GM18873 (cell line): Measurements from ENCODE around the gene CDCA8.
"Not testable (repeated sequence)": the region's sequence is repeated elsewhere in the genome, so short reads cannot be mapped to it uniquely, and the experiment has no call there.

ENCODE experiments used
- ATAC-seq: cut with Tn5 transposase; IDR thresholded peaks from one replicate; pipeline ENCODE4 v1.9.1; 2021; ENCODE audit warnings: mild to moderate bottlenecking, moderate library complexity, moderate number of reproducible peaks; ENCODE audit not compliant: unreplicated experiment, low FRiP score

Gene CDCA8

GRCh38 chr1:37672136-37672870 lies 20.0 kb upstream of the CDCA8 start:
- ATAC-seq: no peak

DNA sequence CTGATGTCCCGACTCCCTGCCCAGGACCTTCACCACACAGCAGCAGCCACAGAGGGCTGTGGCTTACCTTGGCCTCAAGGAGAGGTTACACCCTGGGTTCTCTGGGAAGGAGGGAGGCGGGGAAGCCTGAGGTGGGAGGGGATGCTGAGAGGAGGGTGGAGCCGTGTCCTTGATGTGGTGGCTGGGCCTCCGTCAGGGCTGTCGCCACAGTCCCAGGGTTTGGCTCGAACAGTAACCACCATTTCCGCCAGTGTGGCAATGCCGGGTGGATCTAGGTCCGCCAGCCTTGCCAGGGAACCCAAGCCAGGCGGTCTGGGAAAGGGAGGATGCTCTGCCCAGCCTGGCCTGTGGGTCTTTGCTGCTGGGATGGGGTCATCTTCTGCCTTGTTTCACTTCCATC lies 18.4 kb upstream of the CDCA8 start:
- ATAC-seq: no peak

DNA sequence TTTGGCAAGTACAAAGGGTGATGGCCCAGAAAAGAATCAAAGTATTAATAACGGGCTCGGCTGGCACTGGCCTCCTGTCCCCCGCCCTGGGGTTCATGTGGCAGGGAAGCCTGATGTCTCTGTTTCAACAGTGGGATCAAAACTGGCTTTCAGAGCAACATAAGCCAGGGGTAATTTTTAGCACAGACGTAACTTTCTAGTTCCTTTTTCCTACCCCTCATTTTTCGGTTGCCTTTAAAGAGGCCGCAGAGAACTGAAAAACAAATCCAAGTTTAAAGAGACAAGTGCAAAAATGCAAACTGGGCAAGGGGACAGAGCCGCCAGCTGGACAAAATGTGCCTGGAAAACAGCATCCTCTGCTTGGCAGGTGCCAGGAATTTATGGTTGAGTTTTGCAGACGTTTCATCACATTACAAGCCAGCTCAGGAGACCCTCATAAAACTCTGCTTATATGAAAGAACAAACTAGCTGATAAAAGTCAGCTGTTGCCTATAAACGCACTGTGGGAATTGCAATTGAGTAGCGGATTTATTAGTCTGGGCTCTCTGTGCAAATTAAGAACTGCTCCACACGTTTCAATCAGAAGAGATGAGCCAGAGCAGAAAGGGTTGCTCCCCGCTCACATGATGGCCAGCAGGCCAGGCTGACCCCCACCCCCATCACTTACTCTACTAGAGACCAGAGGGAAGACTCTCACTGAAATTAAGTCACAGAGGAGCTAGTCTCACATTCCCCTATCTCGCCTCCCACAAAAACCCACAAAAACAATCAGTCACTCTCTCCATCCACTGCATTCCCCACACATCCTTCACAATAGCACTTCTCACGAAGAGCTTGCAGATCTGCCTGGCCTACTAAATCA lies 15.8 kb upstream of the CDCA8 start:
- no peak for ATAC-seq

DNA sequence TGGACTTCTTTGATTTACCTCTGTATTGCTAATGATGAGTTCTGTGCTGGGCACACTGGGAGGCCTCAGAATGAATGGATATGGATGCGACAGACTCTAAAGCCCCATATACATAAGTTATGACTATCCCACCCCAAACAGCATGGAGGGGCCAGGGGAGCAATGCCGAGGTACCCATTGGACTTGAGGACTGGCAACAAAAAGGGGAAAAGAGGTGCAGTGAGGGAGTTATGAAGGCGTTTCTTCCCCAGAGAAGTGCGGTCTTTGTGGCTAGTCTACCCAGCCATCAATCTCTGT lies 15.2 kb upstream of the CDCA8 start:
- ATAC-seq: no peak

- ATAC-seq: no peak
Observed at GRCh38 chr1:37677808-37678207, 14.5 kb upstream of the CDCA8 start.

GRCh38 chr1:37680933-37681332 lies 11.4 kb upstream of the CDCA8 start:
- no peak for ATAC-seq

- ATAC-seq: no peak
Observed at GRCh38 chr1:37682334-37682987, 9.9 kb upstream of the CDCA8 start.

DNA sequence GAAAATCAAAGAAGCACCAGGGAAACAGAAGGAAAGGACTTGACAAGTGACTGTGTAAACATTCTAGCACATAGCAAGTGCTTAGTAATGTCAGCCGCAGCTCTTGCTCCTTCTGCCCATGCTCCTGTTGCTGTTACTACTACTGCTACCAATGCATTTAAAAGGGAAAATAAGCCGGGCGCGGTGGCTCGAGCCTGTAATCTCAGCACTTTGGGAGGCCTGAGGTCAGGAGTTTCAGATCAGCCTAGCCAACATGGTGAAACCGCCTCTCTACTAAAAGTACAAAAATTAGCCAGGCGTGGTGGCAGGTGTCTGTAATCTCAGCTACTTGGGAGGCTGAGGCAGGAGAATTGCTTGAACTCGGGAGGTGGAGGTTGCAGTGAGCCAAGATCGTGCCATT lies 8.1 kb upstream of the CDCA8 start:
- ATAC-seq: not testable (repeated sequence)

DNA sequence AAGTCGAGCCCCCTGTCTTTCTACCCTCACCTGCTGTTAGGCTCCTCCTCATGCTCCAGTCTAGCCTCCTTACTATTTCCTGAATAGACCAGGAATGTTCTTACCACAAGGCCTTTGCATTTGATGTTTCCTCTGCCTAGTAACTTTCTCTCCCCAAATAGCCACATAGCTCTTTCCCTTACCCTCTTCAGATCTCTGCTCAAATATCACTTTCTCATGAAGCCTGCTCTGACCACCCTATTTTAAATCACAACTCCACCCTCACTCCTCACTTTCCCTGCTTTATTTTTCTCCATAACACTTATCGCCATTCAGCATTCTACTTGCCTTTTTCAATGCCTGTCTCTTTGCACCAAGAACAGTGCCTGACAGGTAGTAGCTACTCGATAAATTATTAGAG lies 6.6 kb upstream of the CDCA8 start:
- ATAC-seq: no peak

GRCh38 chr1:37687764-37688163 lies 4.6 kb upstream of the CDCA8 start:
- not testable (repeated sequence) for ATAC-seq

DNA sequence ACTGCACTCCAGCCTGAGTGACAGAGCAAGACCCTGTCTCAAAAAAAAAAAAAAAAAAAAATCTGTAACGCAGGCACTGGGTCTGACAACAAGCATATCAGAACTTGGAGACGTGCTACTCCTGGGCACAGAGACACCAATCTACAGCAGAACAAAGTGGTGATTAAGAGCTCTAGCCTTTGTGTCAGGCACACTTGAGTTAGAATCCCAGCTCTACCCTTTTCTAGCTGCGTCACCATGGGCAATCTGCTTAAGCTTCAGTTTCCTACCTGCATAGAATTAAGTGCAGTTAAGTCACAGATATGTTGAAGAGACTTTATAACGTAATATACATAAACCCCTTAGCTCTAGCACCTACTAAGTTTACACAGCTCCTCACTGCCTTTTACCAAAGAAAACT lies 3.4 kb upstream of the CDCA8 start:
- ATAC-seq: no peak

DNA sequence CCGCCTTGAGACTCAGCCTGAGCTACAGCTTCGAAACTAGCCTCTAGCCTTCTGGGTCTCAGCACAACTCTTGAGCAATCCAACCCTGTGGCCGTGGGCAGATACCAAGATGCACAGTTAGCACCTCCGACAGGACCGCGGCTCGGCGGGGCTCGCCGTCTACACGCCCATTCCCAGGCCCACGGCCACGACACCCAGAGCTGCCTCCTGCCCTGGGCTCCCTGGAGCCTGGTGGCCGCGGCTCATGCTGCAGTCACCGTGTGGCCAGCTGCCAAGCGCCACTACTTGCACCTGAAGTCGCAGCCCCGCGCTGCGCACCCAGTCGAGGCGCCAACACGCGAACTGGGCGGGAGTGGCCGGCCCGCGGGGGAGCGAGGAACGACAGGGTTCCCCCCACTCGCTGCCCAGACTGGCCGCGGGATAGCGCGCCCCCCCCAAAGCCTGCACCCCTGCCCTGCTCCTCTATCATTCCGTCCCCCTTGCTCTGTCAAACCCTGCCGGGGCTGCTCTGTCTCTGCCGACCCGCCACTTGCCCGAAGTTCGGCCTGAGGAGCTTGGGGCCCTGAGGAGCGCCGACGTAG lies 729 bp upstream of the CDCA8 start:
- no peak for ATAC-seq

DNA sequence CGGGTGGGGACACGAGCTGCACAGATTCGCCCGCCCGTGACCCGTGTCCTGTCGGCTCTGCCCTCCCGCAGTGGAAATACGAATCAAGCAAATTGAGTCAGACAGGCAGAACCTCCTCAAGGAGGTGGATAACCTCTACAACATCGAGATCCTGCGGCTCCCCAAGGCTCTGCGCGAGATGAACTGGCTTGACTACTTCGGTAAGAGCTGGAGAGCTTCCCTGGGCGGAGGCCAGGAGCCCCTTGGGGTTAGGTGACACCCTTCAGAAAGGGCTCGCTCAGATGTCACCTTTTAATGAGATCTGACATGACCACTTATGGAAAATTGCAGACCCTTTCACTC lies 489 bp downstream of the CDCA8 start:
- ATAC-seq: no peak

- no peak for ATAC-seq
Observed at GRCh38 chr1:37697090-37697489, 4.8 kb downstream of the CDCA8 start.

DNA sequence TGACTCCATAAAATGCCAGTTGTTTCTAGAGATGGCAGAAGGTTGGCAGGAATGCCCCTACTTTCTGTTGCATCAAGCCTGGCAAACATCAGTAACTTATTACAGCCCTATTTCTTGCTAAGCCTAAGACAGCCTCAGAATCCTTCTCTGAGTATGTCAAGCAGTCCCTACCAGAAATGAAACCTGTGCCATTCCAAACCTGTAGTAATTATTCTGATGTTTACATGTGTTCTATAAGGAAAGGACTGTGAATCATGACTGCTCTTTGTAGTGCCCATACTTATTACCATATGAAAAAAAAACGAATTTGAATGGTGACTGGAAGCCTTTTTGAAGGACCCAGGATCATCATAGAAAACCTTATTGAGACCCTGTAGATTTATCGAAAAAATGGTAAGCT lies 5.4 kb downstream of the CDCA8 start:
- ATAC-seq: no peak

DNA sequence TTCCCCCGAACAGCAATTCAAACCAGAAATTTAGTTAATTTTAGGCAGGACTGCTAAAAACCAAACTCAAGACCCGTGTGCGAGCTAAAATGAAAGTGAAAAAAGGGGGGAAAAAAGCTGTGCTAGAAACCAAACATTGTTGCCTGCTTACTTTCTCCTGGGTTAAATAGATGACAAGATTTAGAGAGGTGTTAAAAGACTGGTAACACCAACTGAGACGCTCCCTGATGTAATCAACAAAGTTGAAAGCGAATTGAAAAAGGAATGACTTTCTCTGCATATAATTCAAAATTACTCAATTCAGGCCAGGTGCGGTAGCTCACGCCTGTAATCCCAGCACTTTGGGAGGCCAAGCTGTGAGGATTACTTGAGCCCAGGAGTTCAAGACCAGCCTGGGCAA lies 6.8 kb downstream of the CDCA8 start:
- no peak for ATAC-seq

DNA sequence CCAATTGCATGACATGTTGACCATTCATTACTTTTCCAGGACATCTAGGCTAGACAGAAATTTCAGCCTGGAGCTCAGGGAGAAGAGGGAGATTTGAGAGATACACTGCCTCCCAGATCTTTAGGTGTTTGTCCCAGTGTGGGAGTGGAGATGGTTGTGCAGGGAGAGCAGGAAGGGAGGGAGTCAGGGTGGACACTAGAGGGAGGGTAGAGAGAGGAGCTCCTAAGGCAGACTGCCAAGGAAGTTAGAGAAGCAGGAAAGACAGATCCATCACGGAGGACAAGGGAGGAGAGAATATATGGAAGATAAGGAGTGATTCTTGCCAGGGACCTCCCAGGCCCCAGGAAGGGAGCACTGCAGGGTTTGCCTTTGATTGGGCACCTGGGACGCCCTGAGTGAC lies 8.7 kb downstream of the CDCA8 start:
- no peak for ATAC-seq

DNA sequence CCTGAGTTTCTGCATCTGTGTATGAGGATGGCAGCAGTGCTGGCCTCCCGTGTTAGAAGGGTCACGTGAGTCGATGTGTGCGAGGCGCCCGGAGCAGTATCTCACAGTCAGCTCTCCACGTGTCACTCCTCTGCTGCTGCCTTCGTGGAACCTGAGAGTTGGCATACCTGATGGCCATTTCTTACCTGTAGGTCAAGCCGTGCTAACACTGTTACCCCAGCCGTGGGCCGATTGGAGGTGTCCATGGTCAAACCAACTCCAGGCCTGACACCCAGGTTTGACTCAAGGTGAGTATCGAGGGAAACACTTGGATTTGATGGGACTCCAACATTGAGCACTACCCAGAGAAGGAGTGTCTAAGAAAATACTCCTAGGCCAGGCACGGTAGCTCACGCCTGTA lies 10.7 kb downstream of the CDCA8 start:
- ATAC-seq: no peak

DNA sequence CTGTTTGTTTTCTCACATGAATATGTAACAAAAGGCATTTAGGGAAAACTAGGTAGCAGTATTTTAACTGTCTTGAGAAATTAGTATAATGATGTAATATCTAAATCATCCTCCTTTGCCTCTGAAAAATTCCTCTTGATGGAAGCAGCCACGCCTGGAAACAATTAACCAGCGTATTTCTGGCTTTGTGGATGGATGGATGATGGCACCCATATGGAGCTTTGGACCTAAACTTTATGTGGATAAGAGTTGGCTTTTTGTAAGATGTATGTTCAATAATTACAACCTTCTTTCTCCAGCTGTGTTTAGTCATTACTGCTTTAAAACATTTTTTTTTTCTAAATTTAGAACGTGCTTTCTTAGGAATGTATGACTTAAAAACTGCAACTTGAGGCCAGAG lies 12.7 kb downstream of the CDCA8 start:
- no peak for ATAC-seq

GRCh38 chr1:37705399-37705798 lies 13.1 kb downstream of the CDCA8 start:
- no peak for ATAC-seq

GRCh38 chr1:37708471-37708870 lies 16.2 kb downstream of the CDCA8 start:
- ATAC-seq: no peak
